Measurements from ENCODE around the gene EML2.

GRCh38 chr19:45667620-45668341 lies 28.6 kb upstream of the EML2 start, which contains the start of gene GIPR:
- TF ChIP-seq CTCF (IDR thresholded peaks at IDR 0.05 in 4 of 5, conservative IDR thresholded peaks at IDR 0.05 in 1 of 5) = no peak
- TF ChIP-seq POLR2A (IDR thresholded peaks at IDR 0.05) = no peak
